Smooth muscle cell (in vitro differentiated cells): ENCODE data around the gene ICAM1. TPM values are rescaled to one million over a fixed set of nuclear protein-coding genes. Genes with fewer than 3 reads are reported as not detected.

Experiments
- DNase-seq: peaks from one replicate; lab custom pipeline; 2025; ENCODE audit not compliant: unreplicated experiment; lab: John Stamatoyannopoulos, UW
- H2AFZ ChIP-seq: fragments of 200-600 bp; sonication (generic); 2 replicates; pipeline ENCODE4 v1.6.0; 2016; ENCODE audit warnings: antibody characterized with exemption, low read depth, mild to moderate bottlenecking
- H3F3A ChIP-seq: fragments of 200-600 bp; sonication (generic); 2 replicates; pipeline ENCODE4 v1.6.0; 2017; ENCODE audit warnings: antibody characterized with exemption, low read depth
- H3K27ac ChIP-seq: fragments of 200-600 bp; sonication (generic); 2 replicates; pipeline ENCODE4 v1.5.1; 2016; ENCODE audit warnings: low read depth, mild to moderate bottlenecking
- H3K27me3 ChIP-seq: fragments of 200-600 bp; sonication (generic); 2 replicates; pipeline ENCODE4 v1.6.1; 2016; ENCODE audit warnings: low read depth, mild to moderate bottlenecking
- H3K36me3 ChIP-seq: fragments of 200-600 bp; sonication (generic); 2 replicates; pipeline ENCODE4 v1.5.1; 2016; ENCODE audit warnings: low read depth
- H3K4me1 ChIP-seq: fragments of 200-600 bp; sonication (generic); 2 replicates; pipeline ENCODE4 v1.5.1; 2016; ENCODE audit warnings: low read depth
- H3K4me2 ChIP-seq: fragments of 200-600 bp; sonication (generic); 2 replicates; pipeline ENCODE4 v1.6.0; 2016; ENCODE audit warnings: mild to moderate bottlenecking
- H3K4me3 ChIP-seq: fragments of 200-600 bp; sonication (generic); 2 replicates; pipeline ENCODE4 v1.5.1; 2016; ENCODE audit warnings: mild to moderate bottlenecking
- H3K79me2 ChIP-seq: fragments of 200-600 bp; sonication (generic); 2 replicates; pipeline ENCODE4 v1.6.0; 2016; ENCODE audit warnings: low read depth, mild to moderate bottlenecking
- H3K9ac ChIP-seq: fragments of 200-600 bp; sonication (generic); 2 replicates; pipeline ENCODE4 v1.6.0; 2016; ENCODE audit warnings: low read depth
- H3K9me3 ChIP-seq: fragments of 200-600 bp; sonication (generic); replicated peaks from 2 replicates; pipeline ENCODE4 v1.5.1; 2016; ENCODE audit warnings: low read depth
- H4K20me1 ChIP-seq: fragments of 200-600 bp; sonication (generic); 2 replicates; pipeline ENCODE4 v1.6.0; 2016; ENCODE audit warnings: low read depth
- WGBS: methylation state at CpG from one replicate; pipeline ENCODE4 v1.1.7; 2016; ENCODE audit warnings: low lambda C conversion rate; 5-methylcytosine and 5-hydroxymethylcytosine counted together
- polyA plus RNA-seq: library from polyadenylated mRNA; unstranded; fragments of >200 nt; fragmentation: Nextera tagmentation; extraction: Ambion mirVana; gene quantifications from 2 replicates; pipeline ENCODE4 v1.2.1, GENCODE V29; 2016
- total RNA-seq: library from RNA; depleted of rRNA; stranded (reverse); fragments of >200 nt; gene quantifications from 2 replicates; pipeline ENCODE4 v1.2.3, GENCODE V29; 2014
- TF ChIP-seq, protein P1 (sequence below): fragments of 200-600 bp; sonication (generic); IDR thresholded peaks from 2 replicates; pipeline ENCODE4 v1.5.1; 2017; ENCODE audit warnings: borderline replicate concordance, mild to moderate bottlenecking, antibody characterized with exemption; ENCODE audit not compliant: insufficient read depth, poor library complexity, severe bottlenecking

The ICAM1 gene
- total and polyA plus RNA-seq, 2 experiments from 2014 or later: 4.6 to 9.2 TPM

DNA sequence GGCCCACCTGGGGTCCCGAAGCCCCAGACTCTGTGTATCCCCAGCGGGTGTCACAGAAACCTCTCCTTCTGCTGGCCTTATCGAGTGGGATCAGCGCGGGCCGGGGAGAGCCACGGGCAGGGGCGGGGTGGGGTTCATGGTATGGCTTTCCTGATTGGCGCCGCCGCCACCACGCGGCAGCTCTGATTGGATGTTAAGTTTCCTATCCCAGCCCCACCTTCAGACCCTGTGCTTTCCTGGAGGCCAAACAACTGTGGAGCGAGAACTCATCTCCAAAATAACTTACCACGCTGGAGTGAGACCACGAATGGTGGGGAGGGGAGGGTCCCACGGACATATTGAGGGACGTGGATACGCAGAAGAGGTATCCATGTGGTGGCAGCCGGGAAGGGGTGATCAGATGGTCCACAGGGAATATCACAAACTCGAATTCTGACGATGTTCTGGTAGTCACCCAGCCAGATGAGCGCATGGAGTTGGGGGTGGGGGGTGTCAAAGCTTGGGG is 17.8 kb downstream of the ICAM1 start:
- Histone ChIP-seq H3F3A (no peaks in the 10 kb centered on the region), H3K4me1 (peaks cover 36% of the 10 kb centered on the region), H3K9ac (no peak overlapping the region), H3K4me2 (peak overlapping the region; percentile 89), H3K27ac (no peak overlapping the region), H3K36me3 (no peaks in the 10 kb centered on the region), H3K9me3 (no peaks in the 10 kb centered on the region), H2AFZ (no peak overlapping the region), H3K27me3 (peaks cover 72% of the 10 kb centered on the region), H4K20me1 (no peaks in the 10 kb centered on the region), H3K4me3 (peak overlapping the region; percentile 41), H3K79me2 (no peaks in the 10 kb centered on the region)
- TF ChIP-seq, protein P1, sequence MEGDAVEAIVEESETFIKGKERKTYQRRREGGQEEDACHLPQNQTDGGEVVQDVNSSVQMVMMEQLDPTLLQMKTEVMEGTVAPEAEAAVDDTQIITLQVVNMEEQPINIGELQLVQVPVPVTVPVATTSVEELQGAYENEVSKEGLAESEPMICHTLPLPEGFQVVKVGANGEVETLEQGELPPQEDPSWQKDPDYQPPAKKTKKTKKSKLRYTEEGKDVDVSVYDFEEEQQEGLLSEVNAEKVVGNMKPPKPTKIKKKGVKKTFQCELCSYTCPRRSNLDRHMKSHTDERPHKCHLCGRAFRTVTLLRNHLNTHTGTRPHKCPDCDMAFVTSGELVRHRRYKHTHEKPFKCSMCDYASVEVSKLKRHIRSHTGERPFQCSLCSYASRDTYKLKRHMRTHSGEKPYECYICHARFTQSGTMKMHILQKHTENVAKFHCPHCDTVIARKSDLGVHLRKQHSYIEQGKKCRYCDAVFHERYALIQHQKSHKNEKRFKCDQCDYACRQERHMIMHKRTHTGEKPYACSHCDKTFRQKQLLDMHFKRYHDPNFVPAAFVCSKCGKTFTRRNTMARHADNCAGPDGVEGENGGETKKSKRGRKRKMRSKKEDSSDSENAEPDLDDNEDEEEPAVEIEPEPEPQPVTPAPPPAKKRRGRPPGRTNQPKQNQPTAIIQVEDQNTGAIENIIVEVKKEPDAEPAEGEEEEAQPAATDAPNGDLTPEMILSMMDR: no peak
- no peak for DNase-seq
- 5% methylated on average over 23 of the region's 23 CpGs for WGBS

DNA sequence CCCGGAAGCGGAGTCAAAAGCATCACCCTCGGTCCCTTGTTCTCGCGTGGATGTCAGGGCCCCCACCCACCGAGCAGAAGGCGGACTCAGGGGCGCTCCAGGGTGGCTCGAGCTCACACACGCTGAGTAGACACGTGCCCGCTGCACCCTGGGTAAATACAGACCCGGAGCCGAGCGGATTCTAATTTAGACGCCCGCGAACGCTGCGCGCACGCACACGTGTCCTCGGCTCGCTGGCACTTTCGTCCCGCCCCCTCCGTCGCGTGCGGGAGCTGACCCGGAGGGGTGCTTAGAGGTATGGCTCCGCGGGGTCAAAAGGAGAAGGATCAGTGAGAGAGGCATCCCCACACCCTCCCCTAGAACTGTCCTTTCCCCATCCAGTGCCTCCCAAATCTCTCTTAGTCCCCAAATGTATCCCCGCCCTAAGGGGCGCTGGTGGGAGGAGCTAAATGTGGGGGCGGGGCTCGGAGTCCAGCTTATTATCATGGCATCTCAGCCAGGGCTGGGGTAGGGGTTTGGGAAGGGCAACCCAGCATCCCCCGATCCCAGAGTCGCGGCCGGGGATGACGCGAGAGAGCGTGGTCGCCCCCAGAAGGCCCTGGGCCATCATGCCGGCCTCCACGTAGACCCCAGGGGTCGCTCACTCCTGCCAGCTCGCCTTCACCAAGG is 18.4 kb downstream of the ICAM1 start:
- H3K27me3 ChIP-seq: peaks cover 78% of the 10 kb centered on the region
- H2AFZ ChIP-seq: no peak overlapping the region
- 2% methylated on average over 41 of the region's 50 CpGs for WGBS
- H4K20me1 ChIP-seq: no peaks in the 10 kb centered on the region
- no peaks in the 10 kb centered on the region for H3F3A ChIP-seq
- H3K9me3 ChIP-seq: no peaks in the 10 kb centered on the region
- H3K79me2 ChIP-seq: no peaks in the 10 kb centered on the region
- H3K9ac ChIP-seq: no peak overlapping the region
- H3K4me3 ChIP-seq: peak overlapping the region; percentile 41
- no peak overlapping the region for H3K27ac ChIP-seq
- peaks cover 36% of the 10 kb centered on the region for H3K4me1 ChIP-seq
- peak overlapping the region; percentile 89 for H3K4me2 ChIP-seq
- TF ChIP-seq, protein P1: no peak
- no peaks in the 10 kb centered on the region for H3K36me3 ChIP-seq
- peak; percentile 49 for DNase-seq

- DNase-seq: no peak
- no peaks in the 10 kb centered on the region for H3K36me3 ChIP-seq
- H3K9me3 ChIP-seq: no peaks in the 10 kb centered on the region
- TF ChIP-seq, protein P1: no peak
- no peaks in the 10 kb centered on the region for H3F3A ChIP-seq
- H3K9ac ChIP-seq: no peak within 1 kb of the TSS
- H3K4me1 ChIP-seq: peaks cover 36% of the 10 kb centered on the region
- no peaks in the 10 kb centered on the region for H4K20me1 ChIP-seq
- WGBS: 3% methylated on average over 13 of the region's 45 CpGs
- H3K4me2 ChIP-seq: peak within 1 kb of the TSS; percentile 89
- H3K4me3 ChIP-seq: peak within 1 kb of the TSS; percentile 41
- no peak within 1 kb of the TSS for H2AFZ ChIP-seq
- H3K79me2 ChIP-seq: no peaks in the 10 kb centered on the region
- no peak within 1 kb of the TSS for H3K27ac ChIP-seq
- peaks cover 84% of the 10 kb centered on the region for H3K27me3 ChIP-seq
These were observed 19.0 kb downstream of the ICAM1 start, which contains the start of gene ICAM5 for GRCh38 chr19:10289836-10290356. ICAM5 (plus strand) TSS chr19:10289952; CDS start chr19:10290044, 92 bp downstream.
